ENCODE measurements around the gene ABCC12. TPM values are rescaled to one million over a fixed set of nuclear protein-coding genes. Genes with fewer than 3 reads are reported as not detected.

The ABCC12 gene
- total and polyA plus RNA-seq, 10 of the 15 experiments (the other 5 are each of a cell fraction or from before 2014, with no cell fraction given) = 0.02 to 0.03 (median 0.03) TPM; not detected in 6

DNA sequence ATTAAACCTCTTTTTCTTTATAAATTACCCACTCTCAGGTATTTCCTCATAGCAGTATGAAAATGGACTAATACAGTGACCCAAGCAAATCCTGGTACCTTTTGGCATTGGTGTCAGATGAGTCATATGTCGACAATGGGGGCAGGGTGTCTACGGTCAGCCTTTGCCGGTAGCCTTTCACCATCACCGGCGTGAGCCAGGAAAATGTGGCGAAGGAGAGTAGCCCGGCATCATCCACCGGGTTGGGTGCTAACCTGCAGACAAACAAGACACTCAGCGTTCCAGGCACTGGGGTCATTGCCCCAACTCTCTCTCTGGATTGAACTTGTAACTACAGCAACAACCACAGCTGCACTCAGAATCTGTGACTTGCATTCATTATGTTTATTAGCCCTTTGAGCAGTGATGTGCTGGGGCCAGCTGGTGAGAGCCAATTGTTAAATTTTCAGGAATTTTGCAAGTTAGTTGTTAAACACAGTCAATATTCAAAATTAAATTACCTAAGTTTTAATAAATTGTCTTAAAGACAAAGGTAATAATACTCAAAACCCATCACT is 11.9 kb downstream of the ABCC12 start:
- TF ChIP-seq ZNF384 (IDR thresholded peaks at IDR 0.05; ENCODE audit: borderline replicate concordance, low read depth, low read length) (no peak), CEBPB (IDR thresholded peaks at IDR 0.05; ENCODE audit: borderline replicate concordance in 1 of 2, low read depth in 2 of 2, low read length in 2 of 2) (no peak), CBX5 (IDR thresholded peaks at IDR 0.05; ENCODE audit: low read depth) (no peak), TCF3 (IDR thresholded peaks at IDR 0.05; ENCODE audit: borderline replicate concordance, insufficient read depth, low read depth, low read length) (no peak)
- FAIRE-seq (no peak), DNase-seq (ENCODE audit: low read depth, low spot score) (no peak), ATAC-seq (no peak)
- Histone ChIP-seq H3K36me3 (ENCODE audit: control insufficient read depth in 2 of 2, insufficient read depth in 2 of 2, low read length in 1 of 2) (no peaks in the 10 kb centered on the region), H3K9me3 (replicated peaks; ENCODE audit: control insufficient read depth, insufficient read depth, low read length) (no peaks in the 10 kb centered on the region; the same call in 2 of the 3 replicates), H3K4me2 (ENCODE audit: control insufficient read depth, insufficient read depth) (no peak overlapping the region), H3K4me3 (no peak overlapping the region), H3K4me1 (ENCODE audit: control insufficient read depth, insufficient read depth, low read length) (no peaks in the 10 kb centered on the region), H2AFZ (ENCODE audit: control insufficient read depth, low read depth, low read length) (no peak overlapping the region), H3K27ac (ENCODE audit: control insufficient read depth, insufficient read depth) (no peak overlapping the region), H4K20me1 (ENCODE audit: control insufficient read depth, insufficient read depth) (no peaks in the 10 kb centered on the region), H3K9ac (ENCODE audit: control insufficient read depth, insufficient read depth, low read length) (no peak overlapping the region), H3K79me2 (ENCODE audit: control insufficient read depth, insufficient read depth, low read length) (no peaks in the 10 kb centered on the region), H3K27me3 (replicated peaks in 1 of 2; ENCODE audit: control insufficient read depth in 2 of 2, insufficient read depth in 2 of 2, low read length in 1 of 2) (no peaks in the 10 kb centered on the region)
- 52% methylated on average over 9 of the region's 9 CpGs for WGBS (ENCODE audit: insufficient coverage, insufficient replicate concordance, low lambda C conversion rate, missing lambda C conversion rate)
- intact Hi-C loops (cut with micrococcal nuclease; ENCODE audit: unreplicated experiment) = no loop called here
- CTCF ChIA-PET = no interaction called here
- in situ Hi-C loops (cut with MboI) = no loop called here
- SMC1A ChIA-PET (ENCODE audit: uncharacterized antibody, unreplicated experiment) = interaction anchor here (0.6 kb wide), 1 partner anchor 416 kb away, joined by 4 read pairs; no protein-coding TSS in a partner anchor
- BruUV-seq (replicated peaks) = no TSS peak
- POLR2A ChIA-PET = no interaction called here
- RAD21 ChIA-PET (ENCODE audit: unreplicated experiment) = no interaction called here

GRCh38 chr16:48140821-48141220 is 15.0 kb downstream of the ABCC12 start:
- Histone ChIP-seq H3K4me3 (no peak overlapping the region), H3K79me2 (ENCODE audit: control insufficient read depth, insufficient read depth, low read length) (no peaks in the 10 kb centered on the region), H3K27ac (ENCODE audit: control insufficient read depth, insufficient read depth) (no peak overlapping the region), H2AFZ (ENCODE audit: control insufficient read depth, low read depth, low read length) (no peak overlapping the region), H3K27me3 (replicated peaks in 1 of 2; ENCODE audit: control insufficient read depth in 2 of 2, insufficient read depth in 2 of 2, low read length in 1 of 2) (no peaks in the 10 kb centered on the region), H3K4me1 (ENCODE audit: control insufficient read depth, insufficient read depth, low read length) (no peaks in the 10 kb centered on the region), H3K4me2 (ENCODE audit: control insufficient read depth, insufficient read depth) (no peak overlapping the region), H4K20me1 (ENCODE audit: control insufficient read depth, insufficient read depth) (no peaks in the 10 kb centered on the region), H3K36me3 (ENCODE audit: control insufficient read depth in 2 of 2, insufficient read depth in 2 of 2, low read length in 1 of 2) (no peaks in the 10 kb centered on the region), H3K9ac (ENCODE audit: control insufficient read depth, insufficient read depth, low read length) (no peak overlapping the region), H3K9me3 (replicated peaks; ENCODE audit: control insufficient read depth, insufficient read depth, low read length) (no peaks in the 10 kb centered on the region; the same call in 2 of the 3 replicates)
- ChIA-PET CTCF (no interaction called here), SMC1A (ENCODE audit: uncharacterized antibody, unreplicated experiment) (no interaction called here), POLR2A (no interaction called here), RAD21 (ENCODE audit: unreplicated experiment) (no interaction called here)
- WGBS (ENCODE audit: insufficient coverage, insufficient replicate concordance, low lambda C conversion rate, missing lambda C conversion rate) = 51% methylated on average over 6 of the region's 6 CpGs
- BruUV-seq (replicated peaks) = no TSS peak
- DNase-seq (ENCODE audit: low read depth, low spot score) (no peak), ATAC-seq (no peak), FAIRE-seq (no peak)
- TF ChIP-seq FOXK2 (IDR thresholded peaks at IDR 0.05) = no peak
- intact Hi-C loops (cut with micrococcal nuclease; ENCODE audit: unreplicated experiment) = no loop called here
- in situ Hi-C loops (cut with MboI) = no loop called here

Measured in GM12878 (cell line).